AG20443 (cell line): ENCODE data around the gene RANBP1.
"Not testable (repeated sequence)": the region's sequence is repeated elsewhere in the genome, so short reads cannot be mapped to it uniquely, and the experiment has no call there.

Experiments
- DNase-seq: peaks from one replicate; pipeline ENCODE4 v3.0.0; 2012; ENCODE audit warnings: low spot score, mixed read lengths

Gene RANBP1

GRCh38 chr22:20151276-20151588 is 35.3 kb downstream of the RANBP1 start:
- DNase-seq = no peak

- no peak for DNase-seq
Observed at GRCh38 chr22:20152464-20152890, 36.6 kb downstream of the RANBP1 start.

DNA sequence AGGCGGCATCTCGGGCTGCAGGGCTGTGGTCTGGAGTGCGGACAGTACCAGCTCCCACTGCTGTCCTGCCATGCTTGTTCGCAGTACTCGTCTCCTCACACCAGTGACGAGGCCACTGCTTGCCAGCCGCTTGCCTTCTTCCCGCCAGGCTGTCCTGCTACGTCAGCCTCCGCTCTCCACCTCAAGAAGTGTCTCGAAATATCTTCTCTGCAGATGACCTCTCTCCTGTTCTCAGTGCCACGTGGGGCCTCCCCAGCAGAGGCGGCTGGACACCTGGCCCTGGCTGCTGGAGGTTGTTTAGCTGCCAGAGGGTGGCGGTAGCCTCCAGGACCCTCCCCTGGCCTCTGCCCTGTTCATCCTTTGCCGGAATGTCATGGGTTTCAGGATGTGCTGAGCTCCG is 38.0 kb downstream of the RANBP1 start:
- DNase-seq = no peak

DNA sequence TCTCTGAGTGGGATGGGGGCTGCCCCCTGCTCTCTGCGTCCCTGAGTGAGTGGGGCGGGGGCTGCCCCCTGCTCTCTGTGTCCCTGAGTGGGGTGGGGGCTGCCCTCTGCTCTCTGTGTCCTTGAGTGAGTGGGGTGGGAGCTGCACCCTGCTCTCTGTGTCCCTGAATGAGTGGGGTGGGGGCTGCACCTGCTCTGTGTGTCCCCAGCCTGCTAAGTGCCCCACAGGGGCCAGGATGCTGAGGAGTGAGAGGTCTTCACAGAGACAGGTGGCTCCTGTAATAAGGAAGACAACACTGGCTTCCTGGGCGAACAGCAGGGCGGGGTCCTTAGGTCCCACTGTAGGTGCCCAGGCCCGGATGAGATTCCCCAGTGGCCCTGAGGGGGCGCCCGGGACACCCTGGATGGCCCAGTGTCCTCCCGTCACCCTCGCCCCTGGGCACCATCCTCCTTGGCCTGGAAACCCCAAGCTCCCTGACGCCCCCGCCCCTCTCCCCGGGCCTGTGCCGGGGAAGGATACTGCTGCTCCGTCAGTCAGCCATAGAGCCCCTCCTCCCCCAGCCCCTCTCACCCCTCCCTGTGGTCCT is 38.8 kb downstream of the RANBP1 start:
- no peak for DNase-seq

- peak; percentile 89 for DNase-seq
Observed at GRCh38 chr22:20155330-20156041, 39.6 kb downstream of the RANBP1 start.

GRCh38 chr22:20156042-20156389 is 40.1 kb downstream of the RANBP1 start:
- DNase-seq = no peak

GRCh38 chr22:20156611-20157429 is 40.9 kb downstream of the RANBP1 start:
- peak; percentile 86 for DNase-seq

- no peak for DNase-seq
Observed at GRCh38 chr22:20157430-20158183, 41.7 kb downstream of the RANBP1 start.

DNA sequence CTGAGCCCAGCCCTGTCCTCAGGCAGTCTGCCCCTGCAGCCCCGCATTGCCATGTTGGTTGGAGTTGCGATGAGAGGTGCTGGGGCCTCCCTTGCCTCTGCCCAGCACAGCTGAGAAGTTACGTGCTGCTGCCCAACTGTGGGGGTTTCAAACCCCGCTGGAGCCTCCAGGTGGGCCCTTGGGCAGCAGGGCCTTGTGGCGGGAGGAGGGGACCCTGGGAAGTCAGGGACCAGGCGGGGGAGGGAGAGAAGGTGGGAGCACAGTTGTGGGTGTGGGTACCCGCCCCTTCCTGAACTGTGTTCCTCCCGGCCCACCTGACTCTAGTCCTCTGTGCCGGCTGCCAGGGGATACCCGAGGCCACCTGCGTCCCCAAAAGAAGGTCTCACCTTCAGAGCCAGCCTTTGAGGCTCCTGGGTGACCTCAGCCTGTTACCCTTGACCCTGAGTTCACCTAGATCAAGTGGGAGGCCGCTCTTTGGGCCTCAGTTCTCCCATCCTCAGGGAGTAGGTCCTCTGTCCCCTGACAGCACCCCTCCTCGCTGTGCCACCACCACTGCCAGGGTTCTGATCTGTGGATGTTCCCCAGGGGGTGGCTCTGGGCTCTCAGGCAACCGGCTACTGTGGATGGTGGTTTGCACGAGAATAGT is 42.6 kb downstream of the RANBP1 start:
- no peak for DNase-seq

DNA sequence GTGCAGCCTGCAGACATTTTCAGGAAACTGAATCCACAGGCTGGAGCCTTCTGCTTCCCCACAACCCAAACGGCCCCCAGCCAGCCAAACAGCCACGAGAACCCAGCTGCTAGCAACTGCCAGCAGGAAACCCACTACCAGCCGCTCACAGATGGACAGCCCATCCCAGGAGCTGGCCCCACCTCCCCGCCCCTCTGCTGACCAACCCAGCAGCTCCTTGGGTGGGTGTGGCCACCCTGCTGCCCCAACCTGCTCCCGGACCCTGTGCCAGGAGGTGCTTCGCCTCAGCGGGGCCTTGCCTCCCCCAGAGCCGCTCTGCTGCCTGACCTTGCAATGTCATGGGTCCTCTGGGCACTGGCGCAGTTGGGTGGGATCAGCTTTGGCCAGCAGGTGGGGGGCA is 43.2 kb downstream of the RANBP1 start:
- no peak for DNase-seq

DNA sequence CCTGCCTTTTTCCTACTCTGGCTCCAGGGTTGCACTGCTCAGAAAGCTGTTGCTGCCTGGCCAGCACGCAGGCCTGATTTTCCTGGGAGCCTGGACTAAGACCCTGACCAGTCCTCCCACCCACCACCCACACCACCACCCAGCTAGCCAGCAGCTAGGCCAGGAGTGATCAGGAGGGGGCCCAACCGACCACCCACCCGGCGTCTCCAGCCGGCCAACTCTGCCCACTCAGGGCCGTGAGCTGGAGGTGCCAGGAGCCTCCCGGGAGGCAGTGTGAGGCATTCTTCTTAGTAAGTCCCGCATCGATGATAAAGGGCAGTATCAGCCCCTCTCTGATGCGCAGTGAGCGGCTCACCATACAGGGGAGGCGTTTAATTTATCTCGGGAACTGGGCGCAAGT is 43.6 kb downstream of the RANBP1 start:
- DNase-seq = not testable (repeated sequence)

DNA sequence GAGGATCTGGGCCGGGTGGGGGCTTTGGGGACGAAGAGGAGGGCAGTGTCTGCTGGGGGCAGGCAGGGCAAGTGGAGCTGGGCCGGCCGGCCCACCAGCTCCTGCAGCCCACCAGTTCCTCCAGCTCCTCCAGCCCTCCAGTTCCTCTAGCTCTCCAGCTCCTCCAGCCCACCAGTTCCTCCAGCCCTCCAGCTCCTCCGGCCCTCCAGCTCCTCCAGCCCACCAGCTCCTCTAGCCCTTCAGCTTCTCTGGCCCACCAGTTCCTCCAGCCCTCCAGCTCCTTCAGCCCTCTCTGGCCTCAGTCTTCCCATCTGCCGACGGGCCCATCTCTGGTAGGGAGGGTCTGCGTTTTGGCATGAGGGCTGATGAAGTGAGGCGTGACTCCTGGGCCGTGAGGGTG is 44.1 kb downstream of the RANBP1 start:
- no peak for DNase-seq

DNA sequence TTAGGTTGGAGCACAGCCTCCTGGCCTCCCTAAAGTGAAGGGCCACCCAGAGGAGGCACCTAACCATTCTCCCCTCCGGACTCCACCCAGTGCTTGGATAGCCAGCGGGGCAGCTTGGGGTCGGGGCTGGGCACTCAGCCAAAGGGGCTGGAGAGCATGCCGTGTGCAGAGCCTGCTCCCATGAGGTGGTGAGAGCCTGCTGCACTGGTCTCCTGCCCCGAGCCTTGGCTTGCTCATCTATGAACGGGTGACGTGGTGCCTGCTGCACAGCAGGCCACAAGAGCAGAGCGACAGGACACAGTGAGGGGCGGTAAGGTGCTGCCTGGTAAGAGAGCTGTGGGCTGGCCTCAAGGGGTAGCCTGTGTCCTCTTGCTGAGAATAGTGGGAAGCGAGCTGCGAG is 49.0 kb downstream of the RANBP1 start:
- DNase-seq = no peak

DNA sequence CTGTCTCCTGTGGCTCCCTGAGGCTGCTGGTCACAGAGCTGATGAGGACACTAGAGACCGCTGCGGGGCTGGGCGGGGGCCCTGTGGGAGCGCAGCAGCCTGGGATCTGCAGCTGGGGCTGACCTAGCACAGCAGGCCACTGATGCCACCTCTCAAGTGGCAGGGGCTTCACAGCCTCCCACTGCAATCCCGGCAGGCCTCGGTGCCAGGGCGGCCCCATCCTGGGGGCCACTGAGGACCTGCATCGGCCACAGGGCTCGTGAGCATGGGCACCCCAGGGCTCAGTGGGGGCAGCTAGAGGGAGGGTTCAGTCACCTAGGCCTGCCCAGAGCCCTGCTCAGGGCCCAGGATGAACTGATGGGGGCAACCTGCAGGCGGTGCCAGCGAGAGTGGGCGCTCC is 49.5 kb downstream of the RANBP1 start:
- no peak for DNase-seq

DNA sequence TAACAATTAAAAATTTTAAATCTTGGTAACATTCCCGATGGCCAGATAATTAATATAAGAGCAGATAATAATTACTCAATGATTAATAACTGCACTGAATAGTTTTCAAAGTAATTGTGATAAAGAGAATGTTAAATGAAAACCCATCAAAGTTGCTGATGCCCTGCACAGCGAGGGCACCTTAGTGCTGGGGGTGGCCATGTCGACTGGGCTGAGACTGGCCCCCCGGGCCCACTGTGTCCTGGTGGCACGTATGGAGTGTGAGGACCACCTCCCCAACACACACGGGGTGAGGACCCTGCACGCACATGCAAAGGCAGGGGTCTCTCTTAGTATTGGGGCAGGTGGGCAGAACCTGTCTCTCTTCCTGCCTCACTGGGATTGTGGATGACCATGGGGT is 50.0 kb downstream of the RANBP1 start:
- DNase-seq = no peak

GRCh38 chr22:20166703-20167102 is 50.8 kb downstream of the RANBP1 start:
- no peak for DNase-seq

- DNase-seq = no peak
Observed at GRCh38 chr22:20167643-20168322, 51.9 kb downstream of the RANBP1 start.

- no peak for DNase-seq
Observed at GRCh38 chr22:20169253-20169822, 53.4 kb downstream of the RANBP1 start.

DNA sequence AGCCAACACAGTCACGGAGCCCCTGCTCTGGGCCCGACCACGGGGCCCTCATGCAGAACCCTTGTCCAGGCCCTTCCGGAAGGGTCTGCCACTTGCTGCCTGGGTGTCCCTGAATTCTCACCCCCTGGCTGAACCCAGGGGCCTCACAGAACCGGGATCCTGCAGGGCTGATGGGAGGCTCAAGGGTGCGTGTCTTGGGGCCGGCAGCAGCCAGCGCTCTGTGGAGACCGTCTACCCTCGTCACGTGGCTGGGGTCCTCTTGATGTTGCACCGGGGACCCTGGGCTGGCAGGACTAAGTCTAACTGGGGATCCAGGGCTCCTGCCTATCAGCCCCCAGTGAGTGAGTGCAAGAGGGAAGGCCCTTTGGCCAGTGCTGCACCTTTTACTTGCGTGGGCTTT is 54.3 kb downstream of the RANBP1 start:
- no peak for DNase-seq

DNA sequence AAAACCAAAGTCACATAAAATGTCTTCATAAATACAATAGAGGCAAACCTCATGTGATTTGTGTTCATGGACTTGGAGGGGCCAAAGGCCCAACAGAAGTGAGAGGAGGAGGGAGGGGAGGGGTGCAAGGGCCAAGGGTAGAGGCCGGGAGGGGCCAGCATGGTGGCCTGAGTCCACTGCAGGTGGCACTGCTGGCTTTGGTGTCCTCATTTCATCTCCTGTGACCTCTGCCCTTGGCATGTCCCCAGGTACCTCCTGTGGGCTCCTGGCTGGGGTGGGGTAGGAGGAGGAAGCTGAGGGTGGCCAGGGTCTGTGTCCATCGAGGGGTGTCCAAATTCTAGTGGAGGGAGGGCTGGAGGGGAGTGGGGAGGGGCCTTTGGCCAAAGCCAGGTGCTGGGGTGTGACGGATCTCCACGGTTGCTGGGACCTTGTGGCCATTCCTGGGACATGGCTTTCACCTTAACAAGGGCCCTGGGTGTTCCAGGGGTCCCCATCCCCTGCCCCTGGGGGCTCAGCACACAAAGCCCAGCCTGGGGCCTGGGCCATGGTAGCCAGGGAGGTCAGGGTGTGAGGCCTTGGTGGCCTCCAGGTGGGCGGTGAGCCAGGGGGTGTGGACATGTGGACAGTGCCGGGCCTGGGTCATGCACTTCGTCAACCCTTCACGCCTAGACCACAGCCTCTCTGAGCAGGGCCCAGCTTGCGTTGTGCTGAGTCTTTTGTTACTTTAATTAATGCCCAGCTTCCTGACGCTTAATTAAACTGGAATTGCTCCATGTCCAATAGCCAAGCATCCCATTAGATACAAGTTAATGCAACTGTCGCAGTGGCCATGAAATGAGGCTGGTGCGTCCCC is 55.6 kb downstream of the RANBP1 start:
- no peak for DNase-seq
